ENCODE measurements around the gene MYDGF. TPM values are rescaled to one million over a fixed set of nuclear protein-coding genes. Genes with fewer than 3 reads are reported as not detected.

MYDGF gene
- total RNA-seq, 1 experiment from 2014 or later: 252 TPM

DNA sequence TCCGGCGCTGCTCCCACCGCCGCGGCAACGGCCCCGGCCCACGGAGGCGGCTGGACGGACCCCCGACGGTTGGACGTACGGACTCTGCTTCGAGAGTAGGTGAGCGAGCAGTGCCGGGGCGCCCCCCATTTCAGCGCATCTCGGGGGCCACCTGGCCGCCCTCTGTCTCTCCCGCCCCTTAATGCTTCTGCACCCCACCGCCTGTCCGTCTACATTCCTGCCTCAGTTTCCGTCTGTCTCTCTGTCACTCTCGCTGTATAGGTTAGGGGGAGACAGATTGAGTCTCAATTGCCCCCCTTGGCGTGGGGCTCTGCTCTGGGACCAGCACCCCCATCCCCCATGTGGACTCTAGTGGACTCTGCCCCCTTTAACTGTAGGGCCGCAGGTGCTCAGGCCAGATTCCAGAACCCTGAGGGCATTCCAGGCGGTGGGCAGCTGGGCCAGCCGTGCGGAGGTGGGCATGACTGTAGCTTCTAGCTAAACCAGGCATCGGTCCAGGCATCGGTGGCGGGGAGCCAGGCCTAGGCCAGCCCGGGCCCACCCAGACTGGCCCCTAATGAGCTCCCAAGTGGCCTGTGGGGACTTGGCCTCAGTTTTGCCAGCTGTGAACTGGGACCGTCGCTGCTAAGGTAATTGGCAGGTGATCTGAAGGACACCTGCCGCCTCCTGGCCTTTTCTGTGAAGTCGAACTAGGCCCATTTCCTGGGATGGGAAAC is 30.5 kb downstream of the MYDGF start:
- no peak for DNase-seq
- Histone ChIP-seq H3K27me3 (no peaks in the 10 kb centered on the region), H3K36me3 (no peaks in the 10 kb centered on the region), H3K4me3 (peak overlapping the region; percentile 47), H3K9me3 (no peaks in the 10 kb centered on the region)

DNA sequence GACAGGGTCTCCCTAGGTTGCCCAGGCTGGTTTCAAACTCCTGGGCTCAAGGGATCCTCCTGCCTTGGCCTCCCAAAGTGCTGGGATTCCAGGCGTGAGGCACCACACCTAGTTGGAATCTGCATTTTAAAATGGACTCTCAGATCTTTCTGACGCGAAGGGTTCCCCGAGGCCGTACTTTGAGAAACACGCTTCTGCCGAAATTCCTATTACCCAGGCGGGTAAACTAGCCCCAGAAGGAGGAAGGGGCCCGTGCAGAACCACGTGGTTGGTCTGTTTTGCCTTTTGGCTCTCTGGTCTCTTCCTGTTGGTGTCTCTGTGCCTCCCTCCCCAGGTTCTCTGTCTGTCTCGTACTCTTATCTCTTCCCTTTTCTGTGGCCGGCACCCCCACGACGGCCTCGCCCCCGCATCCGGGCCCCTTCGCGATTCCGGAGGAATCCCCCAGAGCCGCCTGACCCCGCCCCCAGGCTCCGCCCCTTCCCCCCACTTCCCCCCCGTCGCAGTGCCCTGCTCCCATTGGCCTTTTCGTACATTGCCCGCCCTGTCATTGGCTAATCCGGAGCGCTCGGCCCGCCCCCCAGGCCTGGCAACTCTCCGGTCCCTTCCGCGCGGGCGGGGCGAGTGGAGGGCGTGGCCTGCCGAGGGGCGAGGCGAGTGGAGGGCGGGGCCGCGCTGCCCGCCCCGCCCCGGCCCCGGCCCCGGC is 31.2 kb downstream of the MYDGF start, which contains the start of gene TNFAIP8L1:
Gene TNFAIP8L1, plus strand, starts transcription at position 689 of the 703 bp plus-strand sequence. CDS start 12,354 bp downstream, outside the sequence.
- DNase-seq: peak; percentile 81
- H3K9me3 ChIP-seq: no peaks in the 10 kb centered on the region
- peak within 1 kb of the TSS; percentile 47 for H3K4me3 ChIP-seq
- H3K27me3 ChIP-seq: no peaks in the 10 kb centered on the region
- H3K36me3 ChIP-seq: no peaks in the 10 kb centered on the region

DNA sequence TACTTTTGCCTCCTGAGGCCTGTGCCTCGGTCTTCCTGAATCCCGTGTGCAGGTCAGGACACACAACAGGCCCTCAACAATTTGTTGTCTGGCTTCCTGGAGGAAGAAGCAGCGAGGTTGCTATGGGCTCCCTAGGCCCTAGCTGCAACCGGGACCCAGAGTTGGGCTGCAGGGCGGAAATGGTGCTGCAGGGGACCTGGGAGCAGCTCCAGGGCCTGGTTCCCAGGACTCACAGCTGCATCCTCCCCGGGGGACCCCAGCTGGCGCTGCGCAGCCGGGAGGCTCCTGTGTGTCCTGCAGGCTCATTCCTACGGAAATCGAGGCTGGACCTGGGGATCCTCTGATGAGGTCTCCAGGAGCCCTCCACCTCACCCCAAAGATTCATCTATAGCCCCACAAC is 31.8 kb downstream of the MYDGF start:
- Histone ChIP-seq H3K9me3 (no peaks in the 10 kb centered on the region), H3K36me3 (no peaks in the 10 kb centered on the region), H3K27me3 (no peaks in the 10 kb centered on the region), H3K4me3 (no peak overlapping the region)
- DNase-seq: no peak

DNA sequence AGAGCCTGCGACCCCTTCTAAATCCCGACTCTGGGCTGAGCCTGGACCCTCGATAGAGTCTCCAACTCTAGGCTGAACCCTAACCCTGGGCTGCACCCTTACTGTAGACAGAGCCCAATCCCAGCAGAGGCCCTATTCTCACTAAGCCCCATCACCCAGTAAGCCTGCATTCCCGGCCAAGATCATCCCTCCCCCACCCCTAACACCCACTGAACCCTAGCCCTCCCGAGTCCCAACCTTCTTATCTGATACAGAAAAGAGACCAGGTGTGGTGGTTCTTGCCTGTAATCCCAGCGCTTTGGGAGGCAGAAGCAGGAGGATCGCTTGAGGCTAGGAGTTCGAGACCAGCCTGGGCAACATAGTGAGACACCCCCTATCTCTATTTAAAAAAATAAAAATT is 33.4 kb downstream of the MYDGF start:
- no peaks in the 10 kb centered on the region for H3K36me3 ChIP-seq
- no peak overlapping the region for H3K4me3 ChIP-seq
- no peaks in the 10 kb centered on the region for H3K9me3 ChIP-seq
- no peak for DNase-seq
- H3K27me3 ChIP-seq: no peaks in the 10 kb centered on the region

DNA sequence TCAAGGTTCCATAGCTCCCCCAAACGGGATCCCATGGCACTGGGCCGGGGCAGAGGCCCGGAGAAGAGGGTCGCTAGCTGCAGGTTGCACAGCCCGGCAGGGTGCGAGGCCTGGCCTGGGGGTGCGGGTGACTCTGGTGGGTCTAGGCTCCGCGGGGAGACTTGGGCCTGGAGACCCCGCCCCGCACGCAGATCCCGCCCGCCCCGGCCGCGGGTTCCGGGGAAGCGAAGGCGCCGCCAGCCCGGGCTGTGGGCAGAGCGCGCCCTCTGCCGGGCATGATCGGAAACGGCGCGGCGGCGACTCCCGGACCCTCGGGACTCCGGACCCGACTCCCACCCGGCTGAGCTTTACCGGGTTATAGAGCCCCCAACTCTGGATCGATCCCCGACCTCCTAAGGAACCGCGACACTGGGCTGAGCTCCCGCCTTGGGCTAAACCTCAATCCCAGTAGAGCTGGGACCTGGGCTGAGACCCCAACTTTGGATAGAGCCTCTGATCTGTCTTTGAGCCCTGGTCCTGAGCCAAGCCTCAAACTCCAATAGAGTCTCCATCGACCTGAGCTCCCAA is 33.9 kb downstream of the MYDGF start:
- no peaks in the 10 kb centered on the region for H3K36me3 ChIP-seq
- no peaks in the 10 kb centered on the region for H3K9me3 ChIP-seq
- DNase-seq: peak; percentile 54
- H3K4me3 ChIP-seq: peak overlapping the region; percentile 36
- no peaks in the 10 kb centered on the region for H3K27me3 ChIP-seq

DNA sequence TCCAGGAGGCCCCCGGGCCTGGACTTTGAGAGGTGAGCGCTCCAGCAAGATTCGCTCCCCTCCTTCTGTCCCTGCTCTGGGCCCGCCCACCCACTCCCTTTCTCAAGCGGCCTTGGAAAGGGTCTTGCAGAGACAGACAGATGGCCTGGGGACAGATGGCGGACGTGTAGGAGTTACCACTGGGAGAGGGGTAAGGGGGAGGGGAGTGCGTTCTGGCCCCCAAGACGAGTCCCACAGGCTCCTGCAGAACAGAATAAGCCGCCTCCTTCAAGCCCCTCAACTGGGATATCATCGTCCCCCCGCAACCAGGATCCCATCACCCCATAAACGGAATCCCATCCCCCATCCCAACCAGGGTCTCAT is 34.4 kb downstream of the MYDGF start:
- no peaks in the 10 kb centered on the region for H3K36me3 ChIP-seq
- H3K9me3 ChIP-seq: no peaks in the 10 kb centered on the region
- no peak for DNase-seq
- no peaks in the 10 kb centered on the region for H3K27me3 ChIP-seq
- H3K4me3 ChIP-seq: peak overlapping the region; percentile 36

DNA sequence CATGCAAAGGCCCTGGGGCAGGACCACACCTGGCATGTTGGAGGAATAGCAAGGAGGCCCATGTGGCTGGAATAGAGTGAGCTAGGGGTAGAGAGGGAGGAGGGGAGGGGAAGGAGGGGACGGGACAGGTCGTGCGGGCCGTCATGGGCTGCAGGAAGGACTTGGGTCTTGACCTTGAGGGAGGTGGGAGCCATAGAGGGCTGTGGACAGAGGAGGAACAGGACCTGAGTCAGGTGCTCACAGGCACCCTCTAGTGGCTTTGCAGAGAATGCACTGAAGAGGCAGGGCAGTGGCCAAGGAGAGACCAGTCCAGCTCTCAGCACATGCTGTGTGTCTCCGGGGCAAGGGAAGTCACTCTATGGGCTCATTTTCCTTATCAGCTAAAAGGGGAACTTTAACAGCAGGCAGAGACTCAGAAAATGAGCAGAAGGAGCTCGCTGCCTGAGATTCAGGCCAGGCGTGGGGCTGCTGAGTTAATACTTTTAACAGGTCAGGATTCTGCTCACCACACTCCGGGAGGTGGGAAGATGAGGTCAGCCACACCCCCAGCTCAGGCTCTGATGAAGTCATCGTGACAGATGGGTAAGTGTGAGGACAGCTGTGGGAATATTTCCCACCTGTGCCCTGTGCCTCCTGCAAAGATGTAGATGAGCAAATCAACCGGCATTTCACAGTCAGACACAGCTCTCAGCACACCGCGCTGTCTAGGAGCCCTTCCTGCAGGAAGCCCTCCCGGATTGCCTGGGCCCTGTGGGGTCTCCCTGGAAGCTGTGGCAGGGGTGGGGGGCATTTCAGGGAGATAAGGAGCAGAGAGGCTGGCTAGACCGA is 36.8 kb downstream of the MYDGF start:
- no peaks in the 10 kb centered on the region for H3K9me3 ChIP-seq
- H3K4me3 ChIP-seq: no peak overlapping the region
- no peaks in the 10 kb centered on the region for H3K27me3 ChIP-seq
- no peaks in the 10 kb centered on the region for H3K36me3 ChIP-seq
- peak; percentile 40 for DNase-seq

DNA sequence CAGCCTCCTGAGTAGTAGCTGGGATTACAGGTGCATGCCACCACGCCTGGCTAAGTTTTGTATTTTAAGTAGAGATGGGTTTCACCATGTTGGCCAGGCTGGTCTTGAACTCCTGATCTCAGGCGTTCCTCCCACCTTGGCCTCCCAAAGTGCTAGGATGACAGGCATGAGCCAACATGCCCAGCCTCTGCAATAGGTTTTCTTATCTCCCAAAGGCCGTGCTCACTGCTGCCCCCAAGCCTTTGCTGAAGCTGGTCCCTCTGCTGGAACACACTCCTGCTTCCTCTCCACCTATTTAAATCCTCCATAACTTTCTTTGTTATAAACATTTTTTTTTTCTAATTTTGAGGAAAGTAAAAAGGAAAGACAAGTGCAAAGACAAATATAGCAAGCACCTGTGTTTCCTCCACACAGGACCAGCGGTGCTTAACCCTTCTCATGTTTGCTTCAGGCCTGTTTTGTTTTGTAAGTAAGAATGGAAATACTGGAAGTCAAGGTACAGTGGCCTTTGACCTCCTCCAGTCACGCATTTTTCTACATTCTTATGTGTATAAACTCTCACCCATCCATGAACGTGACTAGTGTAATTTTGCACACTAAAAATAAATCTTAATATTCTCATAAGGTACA is 45.3 kb downstream of the MYDGF start:
- H3K9me3 ChIP-seq: no peaks in the 10 kb centered on the region
- H3K27me3 ChIP-seq: peaks cover 2% of the 10 kb centered on the region; the same call in 1 of the 2 replicates
- DNase-seq: no peak
- H3K4me3 ChIP-seq: no peak overlapping the region
- H3K36me3 ChIP-seq: no peaks in the 10 kb centered on the region

DNA sequence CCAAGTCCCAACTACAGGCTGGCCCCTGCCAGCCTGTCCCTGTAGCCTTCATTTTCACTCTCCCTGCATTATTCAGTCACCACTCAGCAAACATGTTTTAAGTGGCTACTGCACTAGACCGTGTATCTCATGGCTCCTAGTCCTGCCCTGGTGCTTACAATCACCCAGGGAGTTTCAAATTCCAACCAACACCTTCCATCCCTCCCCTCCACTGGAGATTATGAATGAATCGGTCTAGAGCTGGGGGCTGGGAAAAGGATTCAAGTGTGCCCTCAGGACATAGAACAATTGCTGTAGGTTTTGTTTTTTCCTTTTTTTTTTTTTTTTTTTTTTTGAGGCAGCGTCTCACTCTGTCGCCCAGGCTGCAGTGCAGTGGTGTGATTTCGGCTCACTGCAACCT is 45.8 kb downstream of the MYDGF start:
- H3K27me3 ChIP-seq: peaks cover 6% of the 10 kb centered on the region; the same call in 1 of the 2 replicates
- no peak for DNase-seq
- no peaks in the 10 kb centered on the region for H3K36me3 ChIP-seq
- H3K4me3 ChIP-seq: no peak overlapping the region
- no peaks in the 10 kb centered on the region for H3K9me3 ChIP-seq

DNA sequence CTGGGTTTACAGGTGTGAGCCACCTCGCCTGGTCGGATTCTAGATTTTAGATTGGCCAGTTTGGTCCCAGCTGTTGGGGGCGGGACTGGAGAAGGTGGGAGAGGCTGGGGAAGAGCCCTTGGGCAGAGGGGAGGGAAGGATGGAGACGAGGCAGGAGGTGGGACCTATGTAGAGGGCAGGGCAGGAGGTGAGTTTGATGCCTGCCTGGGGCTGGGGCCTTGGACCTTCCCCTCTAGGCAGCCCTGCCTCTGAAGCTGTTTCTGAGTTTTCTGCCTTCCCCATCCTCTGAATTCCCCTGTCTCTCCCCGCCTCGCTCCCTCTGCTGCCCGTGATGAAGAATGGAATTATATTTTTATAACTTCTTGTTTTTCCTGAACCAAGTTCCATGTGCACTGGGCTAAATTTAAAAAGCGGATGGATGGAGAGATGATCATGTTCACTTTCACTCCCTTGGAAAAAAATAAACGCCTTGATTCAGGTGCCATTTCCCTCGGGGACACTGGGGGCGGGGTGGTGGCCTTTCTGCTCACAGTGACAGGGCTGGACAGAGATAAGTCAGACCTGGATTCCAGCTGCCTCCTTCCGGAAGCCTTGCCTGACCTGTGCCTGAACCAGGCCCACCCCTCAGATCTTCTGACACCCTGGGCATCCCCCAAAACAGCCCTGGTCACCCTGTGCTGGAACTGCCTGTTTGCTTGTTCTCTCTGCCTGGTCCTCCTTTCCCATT is 47.3 kb downstream of the MYDGF start:
- Histone ChIP-seq H3K4me3 (no peak overlapping the region), H3K27me3 (peaks cover 6% of the 10 kb centered on the region; the same call in 1 of the 2 replicates), H3K9me3 (no peaks in the 10 kb centered on the region), H3K36me3 (no peaks in the 10 kb centered on the region)
- no peak for DNase-seq

DNA sequence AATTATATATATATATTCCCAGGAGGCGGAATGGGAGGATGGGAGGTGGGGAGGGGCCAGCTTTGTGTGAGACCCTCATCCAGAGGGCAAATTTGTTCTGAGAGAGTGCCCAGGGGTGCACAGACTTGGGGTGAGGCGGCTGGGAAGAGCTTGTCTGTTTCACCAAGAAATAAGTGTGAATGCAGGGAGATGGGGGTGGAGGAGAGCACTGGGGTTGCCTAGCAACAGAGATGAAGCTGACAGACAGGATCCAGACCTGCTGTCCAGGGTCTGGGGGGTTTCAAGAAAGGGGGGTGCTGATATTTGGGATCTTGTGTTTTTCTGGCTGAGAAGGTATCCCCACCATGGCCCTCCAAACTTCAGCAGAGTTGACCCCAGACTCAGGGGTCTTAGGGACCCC is 49.5 kb downstream of the MYDGF start:
- DNase-seq: no peak
- Histone ChIP-seq H3K9me3 (no peaks in the 10 kb centered on the region), H3K36me3 (no peaks in the 10 kb centered on the region), H3K4me3 (no peak overlapping the region), H3K27me3 (peaks cover 6% of the 10 kb centered on the region; the same call in 1 of the 2 replicates)

DNA sequence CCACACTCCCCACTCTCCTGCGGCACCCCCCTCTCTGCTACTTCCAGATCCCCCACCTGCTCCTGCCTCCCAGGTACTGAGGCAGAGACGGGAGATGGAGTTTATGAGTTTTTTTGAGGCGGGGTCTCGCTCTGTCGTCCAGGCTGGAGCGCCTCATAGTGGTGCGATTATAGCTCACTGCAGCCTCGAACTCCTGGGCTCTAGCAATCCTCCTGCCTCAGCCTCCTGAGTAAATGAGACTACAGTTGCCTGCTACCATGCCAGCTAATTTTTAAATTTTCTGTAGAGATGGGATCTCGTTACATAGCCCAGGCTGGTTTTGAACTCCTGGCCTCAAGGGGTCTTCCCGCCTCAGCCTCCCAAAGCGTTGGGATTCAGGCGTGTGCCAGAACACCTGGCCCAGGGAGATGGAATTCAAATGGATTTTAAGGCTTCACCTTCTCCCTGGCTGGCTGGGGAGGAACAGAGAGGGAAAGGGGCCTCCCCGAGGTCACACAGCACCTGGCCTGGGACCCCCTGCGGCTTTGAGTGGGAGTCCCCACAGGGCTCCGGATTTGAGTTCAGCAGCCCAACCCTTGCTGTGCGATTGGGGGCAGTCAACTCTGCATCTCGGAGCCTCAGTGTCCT is 50.4 kb downstream of the MYDGF start:
- Histone ChIP-seq H3K9me3 (no peaks in the 10 kb centered on the region), H3K27me3 (peaks cover 6% of the 10 kb centered on the region; the same call in 1 of the 2 replicates), H3K36me3 (no peaks in the 10 kb centered on the region), H3K4me3 (no peak overlapping the region)
- DNase-seq: no peak

DNA sequence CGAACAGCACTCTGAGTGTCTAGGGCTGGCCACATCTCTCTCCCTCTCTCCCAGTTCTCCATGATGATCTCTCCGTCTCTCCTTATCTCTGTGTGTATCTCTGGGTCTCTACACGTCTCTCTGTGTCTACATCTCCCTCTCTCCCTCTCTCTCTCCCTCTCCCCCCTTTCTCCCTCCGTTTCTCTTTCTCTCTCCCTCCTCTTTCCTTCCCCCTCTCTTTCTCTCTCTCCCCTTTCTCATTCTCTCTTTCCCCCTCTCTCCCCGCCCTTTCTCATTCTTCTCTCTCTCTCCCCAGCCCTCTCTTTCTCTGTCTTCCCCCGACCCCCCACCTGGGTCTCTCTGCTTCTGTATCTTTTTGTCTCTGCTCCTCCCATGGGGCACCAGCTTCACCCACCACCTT is 52.1 kb downstream of the MYDGF start:
- no peaks in the 10 kb centered on the region for H3K36me3 ChIP-seq
- no peak overlapping the region for H3K4me3 ChIP-seq
- H3K27me3 ChIP-seq: peaks cover 6% of the 10 kb centered on the region; the same call in 1 of the 2 replicates
- DNase-seq: no peak
- no peaks in the 10 kb centered on the region for H3K9me3 ChIP-seq

DNA sequence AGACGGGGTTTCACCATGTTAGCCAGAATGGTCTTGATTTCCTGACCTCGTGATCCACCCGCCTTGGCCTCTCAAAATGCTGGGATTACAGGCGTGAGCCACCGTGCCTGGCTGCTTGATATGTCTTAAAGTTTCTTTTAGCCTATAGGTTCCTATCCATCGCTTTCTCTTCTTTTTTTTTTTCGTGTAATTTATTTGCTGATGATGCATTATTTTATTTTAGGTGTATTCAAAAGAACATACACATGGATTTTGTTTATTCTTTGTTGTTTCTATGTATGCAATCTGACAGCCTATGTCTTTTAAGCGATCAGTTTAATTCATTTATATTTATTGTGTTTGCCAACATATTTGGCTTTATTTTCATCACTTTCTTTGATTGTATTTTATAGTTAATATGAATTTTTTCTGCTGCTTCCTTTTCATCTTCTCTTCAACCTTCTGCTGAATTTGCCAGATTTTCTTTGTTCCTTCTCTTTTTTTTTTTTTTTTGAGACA is 56.8 kb downstream of the MYDGF start:
- Histone ChIP-seq H3K27me3 (no peaks in the 10 kb centered on the region), H3K36me3 (no peaks in the 10 kb centered on the region), H3K4me3 (no peak overlapping the region), H3K9me3 (no peaks in the 10 kb centered on the region)
- DNase-seq: no peak

DNA sequence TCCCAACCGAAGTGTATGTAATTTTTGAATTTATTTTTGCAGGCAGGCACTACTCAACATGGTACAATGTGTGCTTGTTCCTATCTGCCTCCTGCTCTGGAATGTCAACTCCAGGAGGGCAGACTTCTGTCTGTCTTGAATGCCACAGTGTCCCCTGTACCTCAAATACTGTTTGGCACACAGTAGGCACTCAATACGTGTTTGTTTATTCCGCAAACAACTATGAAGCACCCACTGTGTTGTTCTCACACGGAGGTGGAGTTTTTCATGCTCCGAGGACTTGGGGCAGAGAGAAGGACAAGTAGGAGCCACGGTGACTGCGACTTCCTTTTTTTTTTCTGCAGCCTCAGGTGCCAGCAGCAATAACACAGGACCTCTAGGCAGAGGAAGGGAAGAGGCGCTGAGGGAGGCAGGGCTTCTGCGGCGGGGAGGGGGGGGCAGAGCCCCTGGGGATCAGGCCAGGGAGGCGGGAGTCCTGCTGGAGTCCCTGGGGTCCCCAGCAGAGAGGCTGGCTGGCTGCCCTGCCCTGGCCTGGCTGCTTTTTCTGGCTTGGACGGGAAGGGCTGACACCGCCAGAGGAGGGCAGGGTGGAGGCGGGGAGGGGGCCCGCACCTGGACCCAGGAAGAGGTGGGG is 60.1 kb downstream of the MYDGF start:
- DNase-seq: no peak
- Histone ChIP-seq H3K36me3 (no peaks in the 10 kb centered on the region), H3K27me3 (no peaks in the 10 kb centered on the region), H3K9me3 (no peaks in the 10 kb centered on the region), H3K4me3 (no peak overlapping the region)

Measured in MG63 (cell line).